Gastroesophageal sphincter (tissue), 4 donors: ENCODE results near the gene NPRL2. TPM values are rescaled to one million over a fixed set of nuclear protein-coding genes. Genes with fewer than 3 reads are reported as not detected.

Experiments
- ATAC-seq: fragments of 150-250 bp; one replicate; pipeline ENCODE4 v1.9.1; 2016; ENCODE audit warnings: mild to moderate bottlenecking, moderate library complexity
- H3K27ac ChIP-seq, 4 donors: fragments of 200-600 bp; sonication (generic) in 3 of 4; 1 replicate in 3 of 4; 2 replicates in 1 of 4; pipeline ENCODE4 v1.5.1; 2016 to 2019
- H3K27me3 ChIP-seq: fragments of 200-600 bp; sonication (generic); one replicate; pipeline ENCODE4 v1.5.1; 2019
- H3K36me3 ChIP-seq, 2 donors: fragments of 200-600 bp; sonication (generic); one replicate each; pipeline ENCODE4 v1.5.1; 2019; ENCODE audit warnings: control low read depth in 1 of 2
- H3K4me1 ChIP-seq, 3 donors: fragments of 200-600 bp; sonication (generic); 1 replicate in 2 of 3; 2 replicates in 1 of 3; pipeline ENCODE4 v1.5.1; 2016 to 2019; ENCODE audit warnings: control low read depth in 2 of 3
- H3K4me3 ChIP-seq, 2 donors: fragments of 200-600 bp; sonication (generic); one replicate each; pipeline ENCODE4 v1.5.1; 2019; ENCODE audit warnings: mild to moderate bottlenecking in 1 of 2, moderate library complexity in 1 of 2
- H3K9me3 ChIP-seq, 3 donors: fragments of 200-600 bp; sonication (generic); one replicate each; pipeline ENCODE4 v1.5.1; 2017 to 2019; ENCODE audit warnings: control low read depth in 2 of 3
- EP300 ChIP-seq: sonication (generic); formaldehyde crosslinking; IDR thresholded peaks from one replicate; pipeline ENCODE4 v1.6.1; 2017; ENCODE audit warnings: antibody characterized with exemption, mild to moderate bottlenecking
- POLR2A ChIP-seq, 2 donors: fragments of 450-650 bp; IDR thresholded peaks; one replicate each; pipeline ENCODE4 v1.6.1; 2017; ENCODE audit warnings: antibody characterized with exemption in 2 of 2, mild to moderate bottlenecking in 2 of 2, moderate library complexity in 1 of 2
- POLR2AphosphoS5 ChIP-seq: sonication (generic); formaldehyde crosslinking; IDR thresholded peaks from one replicate; pipeline ENCODE4 v1.6.1; 2017; ENCODE audit warnings: antibody characterized with exemption
- WGBS, 2 donors: methylation state at CpG; one replicate each; pipeline ENCODE4 v1.1.5; 2018; ENCODE audit warnings: low coverage in 1 of 2; 5-methylcytosine and 5-hydroxymethylcytosine counted together
- total RNA-seq, 4 donors: library from RNA; depleted of rRNA; stranded (reverse); fragments of >200 nt; gene quantifications; one replicate each; pipeline ENCODE4 v1.1.0, GENCODE V29; 2016
- TF ChIP-seq, protein P1 (sequence below), 4 experiments: fragments of 200-600 bp in 2 of 4; fragments of 450-650 bp in 2 of 4; sonication (generic) in 1 of 4; IDR thresholded peaks; one replicate each; pipeline ENCODE4 v1.5.1; 2017 to 2019; ENCODE audit warnings: antibody characterized with exemption in 4 of 4, mild to moderate bottlenecking in 2 of 4, moderate library complexity in 2 of 4

The NPRL2 gene
- total RNA-seq, 4 donors from 2014 or later = 14.0 to 26.6 (median 19.5) TPM

GRCh38 chr3:50380405-50381085 lies 30.0 kb upstream of the NPRL2 start:
- no peak for ATAC-seq
- Histone ChIP-seq H3K4me1 (no peaks in the 10 kb centered on the region), H3K27ac (no peak overlapping the region), H3K4me3 (no peak overlapping the region), H3K27me3 (no peaks in the 10 kb centered on the region), H3K9me3 (no peaks in the 10 kb centered on the region), H3K36me3 (no peaks in the 10 kb centered on the region)
- 86% methylated on average over 10 of the region's 17 CpGs; no CpG with 5 or more reads in 1 of the 2 donors for WGBS, 2 donors
- TF ChIP-seq, protein P1, sequence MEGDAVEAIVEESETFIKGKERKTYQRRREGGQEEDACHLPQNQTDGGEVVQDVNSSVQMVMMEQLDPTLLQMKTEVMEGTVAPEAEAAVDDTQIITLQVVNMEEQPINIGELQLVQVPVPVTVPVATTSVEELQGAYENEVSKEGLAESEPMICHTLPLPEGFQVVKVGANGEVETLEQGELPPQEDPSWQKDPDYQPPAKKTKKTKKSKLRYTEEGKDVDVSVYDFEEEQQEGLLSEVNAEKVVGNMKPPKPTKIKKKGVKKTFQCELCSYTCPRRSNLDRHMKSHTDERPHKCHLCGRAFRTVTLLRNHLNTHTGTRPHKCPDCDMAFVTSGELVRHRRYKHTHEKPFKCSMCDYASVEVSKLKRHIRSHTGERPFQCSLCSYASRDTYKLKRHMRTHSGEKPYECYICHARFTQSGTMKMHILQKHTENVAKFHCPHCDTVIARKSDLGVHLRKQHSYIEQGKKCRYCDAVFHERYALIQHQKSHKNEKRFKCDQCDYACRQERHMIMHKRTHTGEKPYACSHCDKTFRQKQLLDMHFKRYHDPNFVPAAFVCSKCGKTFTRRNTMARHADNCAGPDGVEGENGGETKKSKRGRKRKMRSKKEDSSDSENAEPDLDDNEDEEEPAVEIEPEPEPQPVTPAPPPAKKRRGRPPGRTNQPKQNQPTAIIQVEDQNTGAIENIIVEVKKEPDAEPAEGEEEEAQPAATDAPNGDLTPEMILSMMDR (IDR thresholded peaks at IDR 0.05) = no peak
- TF ChIP-seq POLR2AphosphoS5 (no peak), POLR2A (IDR thresholded peaks at IDR 0.05) (no peak), EP300 (no peak)

DNA sequence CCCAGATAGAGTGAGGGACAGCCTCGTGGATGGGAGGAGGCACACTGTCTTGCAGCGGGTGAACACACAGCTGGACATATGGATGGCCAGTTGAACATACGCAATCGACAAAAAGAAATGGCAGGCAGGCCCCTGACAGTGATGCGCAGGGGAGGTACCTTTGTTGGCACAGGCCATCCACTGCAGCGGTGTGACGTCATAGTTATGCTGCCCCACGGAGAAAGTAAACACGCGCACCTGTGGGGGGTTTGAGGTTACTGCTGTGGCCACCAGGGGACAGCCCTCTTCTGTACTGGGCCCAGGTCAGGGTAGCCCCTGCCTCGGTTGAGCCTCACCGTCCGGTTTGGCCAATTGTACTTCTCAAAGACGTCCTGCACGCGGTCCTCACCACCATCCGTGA lies 28.2 kb upstream of the NPRL2 start:
- 87 to 100% methylated on average over 1 to 10 of the region's 17 CpGs for WGBS, 2 donors
- Histone ChIP-seq H3K27me3 (no peaks in the 10 kb centered on the region), H3K4me1 (no peaks in the 10 kb centered on the region), H3K36me3 (no peaks in the 10 kb centered on the region), H3K4me3 (no peak overlapping the region), H3K9me3 (no peaks in the 10 kb centered on the region), H3K27ac (no peak overlapping the region)
- TF ChIP-seq EP300 = no peak
- no peak for TF ChIP-seq POLR2AphosphoS5
- no peak for TF ChIP-seq POLR2A (IDR thresholded peaks at IDR 0.05)
- TF ChIP-seq, protein P1 (IDR thresholded peaks at IDR 0.05) = no peak
- ATAC-seq = no peak

DNA sequence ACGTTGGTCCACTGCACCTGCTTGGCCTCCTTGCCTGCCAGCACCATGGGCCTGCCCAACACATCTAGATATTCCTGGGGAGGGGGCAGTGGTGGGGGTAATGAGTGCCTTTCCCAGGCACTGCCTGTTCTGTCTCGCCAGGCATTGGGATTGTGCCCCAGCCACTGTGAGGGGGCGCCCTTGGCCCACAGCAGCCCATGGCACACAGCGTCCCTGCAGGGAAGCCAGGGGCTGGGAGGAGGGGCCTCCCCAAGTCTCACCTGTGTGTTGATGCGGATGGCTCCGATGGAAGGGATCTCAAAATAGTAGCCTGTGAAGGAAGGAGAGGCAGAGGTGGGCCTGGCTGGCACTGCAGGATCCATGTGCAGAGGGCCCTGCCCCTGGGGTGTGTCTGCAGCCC lies 27.4 kb upstream of the NPRL2 start:
- TF ChIP-seq POLR2A (IDR thresholded peaks at IDR 0.05) = no peak
- no peak for TF ChIP-seq EP300
- TF ChIP-seq, protein P1 (IDR thresholded peaks at IDR 0.05) = no peak
- no peak for TF ChIP-seq POLR2AphosphoS5
- Histone ChIP-seq H3K27me3 (no peaks in the 10 kb centered on the region), H3K36me3 (no peaks in the 10 kb centered on the region)

DNA sequence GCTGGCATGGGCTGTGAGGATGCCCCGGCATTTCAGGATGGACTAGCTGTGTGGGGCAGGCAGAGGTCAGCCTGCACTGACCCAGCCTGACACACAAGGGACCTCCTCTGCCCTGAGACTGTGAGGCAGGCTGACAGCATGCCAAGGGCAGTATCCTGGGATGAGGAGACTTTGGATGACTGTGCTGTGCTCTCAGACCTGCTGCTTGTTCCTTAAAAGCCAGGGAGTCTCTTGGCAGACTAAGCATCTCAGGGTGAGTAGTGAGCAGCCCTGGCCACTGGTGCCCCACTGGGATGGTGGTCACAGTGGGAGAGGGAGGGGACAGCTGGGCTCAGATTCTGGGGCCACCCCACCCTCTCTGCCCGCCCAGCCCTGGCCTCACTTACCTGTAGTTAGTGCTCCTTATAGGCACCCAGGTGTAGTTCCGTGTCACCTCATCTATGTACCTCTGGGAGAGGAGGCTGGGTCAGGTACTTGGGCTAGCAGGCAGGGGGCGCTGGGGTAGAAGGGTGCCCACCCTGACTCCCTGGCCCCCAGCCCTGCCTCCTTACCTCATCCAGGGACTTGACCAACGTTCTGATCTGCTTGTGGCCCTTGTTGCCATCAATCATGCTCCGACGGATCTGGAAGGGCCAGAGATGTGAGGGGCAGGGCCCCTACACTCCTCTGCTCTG lies 24.8 kb upstream of the NPRL2 start:
- no peaks in the 10 kb centered on the region for H3K4me1 ChIP-seq
- H3K27ac ChIP-seq = no peak overlapping the region
- no peaks in the 10 kb centered on the region for H3K9me3 ChIP-seq
- H3K4me3 ChIP-seq = no peak overlapping the region
- WGBS, 2 donors = 83% methylated on average over 1 of the region's 7 CpGs; no CpG with 5 or more reads in 1 of the 2 donors
- TF ChIP-seq, protein P1 (IDR thresholded peaks at IDR 0.05) = no peak
- TF ChIP-seq POLR2AphosphoS5 = no peak
- TF ChIP-seq EP300 = no peak
- ATAC-seq = no peak
- H3K27me3 ChIP-seq = peaks cover 5% of the 10 kb centered on the region
- no peaks in the 10 kb centered on the region for H3K36me3 ChIP-seq

More for the DNA sequence above, 27.4 kb upstream of the NPRL2 start:
- ATAC-seq = no peak
- Histone ChIP-seq H3K4me1 (no peaks in the 10 kb centered on the region), H3K9me3 (no peaks in the 10 kb centered on the region), H3K27ac (no peak overlapping the region), H3K4me3 (no peak overlapping the region)
- WGBS, 2 donors = no CpG with 5 or more reads among the region's 6 CpGs
